Peyer's patch (tissue), 4 donors: Measurements from ENCODE around the gene CD6. TPM values are rescaled to one million over a fixed set of nuclear protein-coding genes. Genes with fewer than 3 reads are reported as not detected.

Experiments used
- DNase-seq, 3 donors: peaks; one replicate each; pipeline ENCODE4 v3.0.0-alpha.2; 2017 to 2019
- H3K27ac ChIP-seq, 4 donors: fragments of 200-600 bp; sonication (generic); one replicate each; pipeline ENCODE4 v1.5.1; 2016 to 2019
- H3K27me3 ChIP-seq, 2 donors: fragments of 200-600 bp; sonication (generic); one replicate each; pipeline ENCODE4 v1.5.1; 2019
- H3K36me3 ChIP-seq, 3 donors: fragments of 200-600 bp; sonication (generic); one replicate each; pipeline ENCODE4 v1.5.1; 2016 to 2019
- H3K4me1 ChIP-seq, 4 donors: fragments of 200-600 bp; sonication (generic); one replicate each; pipeline ENCODE4 v1.5.1; 2016 to 2019
- H3K4me3 ChIP-seq, 4 donors: fragments of 200-600 bp; sonication (generic); 1 replicate in 3 of 4; 2 replicates in 1 of 4; pipeline ENCODE4 v1.5.1; 2016 to 2019; ENCODE audit warnings: mild to moderate bottlenecking in 1 of 4
- H3K9me3 ChIP-seq, 4 donors: fragments of 200-600 bp; sonication (generic); one replicate each; pipeline ENCODE4 v1.5.1; 2016 to 2019; ENCODE audit warnings: mild to moderate bottlenecking in 1 of 4
- CTCF ChIP-seq, 6 experiments: fragments of 450-650 bp in 4 of 6; fragments of 200-600 bp in 2 of 6; sonication (generic) in 1 of 6; IDR thresholded peaks; one replicate each; pipeline ENCODE4 v1.5.1; 2017 to 2019; ENCODE audit warnings: antibody characterized with exemption in 6 of 6, mild to moderate bottlenecking in 3 of 6, moderate library complexity in 1 of 6
- POLR2A ChIP-seq, 2 donors: fragments of 450-650 bp; IDR thresholded peaks; one replicate each; pipeline ENCODE4 v1.5.1; 2017; ENCODE audit warnings: antibody characterized with exemption in 2 of 2, mild to moderate bottlenecking in 2 of 2, moderate library complexity in 2 of 2
- total RNA-seq, 4 donors: library from RNA; depleted of rRNA; stranded (reverse); fragments of >200 nt; gene quantifications; one replicate each; pipeline ENCODE4 v1.1.0, GENCODE V29; 2016

Gene CD6
- total RNA-seq, 4 donors from 2014 or later = 3.3 to 15.7 (median 4.7) TPM

GRCh38 chr11:60939301-60939700 lies 32.2 kb upstream of the CD6 start:
- Histone ChIP-seq H3K27me3 (no peaks in the 10 kb centered on the region), H3K4me3 (no peak overlapping the region), H3K4me1 (peaks cover 0 to 4% (median 1%) of the 10 kb centered on the region in 4 donors), H3K36me3 (peaks cover 0 to 10% (median 0%) of the 10 kb centered on the region in 3 donors), H3K9me3 (no peaks in the 10 kb centered on the region), H3K27ac (no peak overlapping the region)
- no peak for TF ChIP-seq CTCF (IDR thresholded peaks at IDR 0.05)
- TF ChIP-seq POLR2A (IDR thresholded peaks at IDR 0.05) = no peak
- DNase-seq = peak in 1 of 3 donors; percentile 22

GRCh38 chr11:60939855-60940254 lies 31.6 kb upstream of the CD6 start:
- TF ChIP-seq POLR2A (IDR thresholded peaks at IDR 0.05) (no peak), CTCF (IDR thresholded peaks at IDR 0.05) (no peak)
- H3K27ac ChIP-seq = no peak overlapping the region
- H3K9me3 ChIP-seq = no peaks in the 10 kb centered on the region
- H3K4me3 ChIP-seq = no peak overlapping the region
- peaks cover 0 to 10% (median 0%) of the 10 kb centered on the region in 3 donors for H3K36me3 ChIP-seq
- no peak for DNase-seq
- no peaks in the 10 kb centered on the region for H3K27me3 ChIP-seq
- peaks cover 0 to 4% (median 1%) of the 10 kb centered on the region in 4 donors for H3K4me1 ChIP-seq

- peaks cover 0 to 10% (median 0%) of the 10 kb centered on the region in 3 donors for H3K36me3 ChIP-seq
- no peaks in the 10 kb centered on the region for H3K9me3 ChIP-seq
- peaks cover 0 to 4% (median 1%) of the 10 kb centered on the region in 4 donors for H3K4me1 ChIP-seq
- H3K4me3 ChIP-seq = no peak overlapping the region
- no peak overlapping the region for H3K27ac ChIP-seq
- H3K27me3 ChIP-seq = no peaks in the 10 kb centered on the region
- DNase-seq = no peak
- TF ChIP-seq POLR2A (IDR thresholded peaks at IDR 0.05) = no peak
- no peak for TF ChIP-seq CTCF (IDR thresholded peaks at IDR 0.05)
Observed at GRCh38 chr11:60941371-60942119, 29.9 kb upstream of the CD6 start.

- no peak for DNase-seq
- Histone ChIP-seq H3K4me3 (no peak overlapping the region), H3K27me3 (no peaks in the 10 kb centered on the region), H3K4me1 (peaks cover 0 to 4% (median 1%) of the 10 kb centered on the region in 4 donors), H3K9me3 (no peaks in the 10 kb centered on the region), H3K36me3 (peaks cover 0 to 10% (median 0%) of the 10 kb centered on the region in 3 donors), H3K27ac (no peak overlapping the region)
- TF ChIP-seq POLR2A (IDR thresholded peaks at IDR 0.05) (no peak), CTCF (IDR thresholded peaks at IDR 0.05) (no peak)
Observed at GRCh38 chr11:60942219-60942618, 29.3 kb upstream of the CD6 start.

- Histone ChIP-seq H3K4me3 (no peak overlapping the region), H3K27me3 (no peaks in the 10 kb centered on the region), H3K36me3 (peaks cover 0 to 10% (median 0%) of the 10 kb centered on the region in 3 donors), H3K27ac (no peak overlapping the region), H3K9me3 (no peaks in the 10 kb centered on the region), H3K4me1 (peaks cover 0 to 4% (median 1%) of the 10 kb centered on the region in 4 donors)
- TF ChIP-seq POLR2A (IDR thresholded peaks at IDR 0.05) (no peak), CTCF (IDR thresholded peaks at IDR 0.05) (no peak)
- DNase-seq = no peak
Observed at GRCh38 chr11:60942970-60943565, 28.4 kb upstream of the CD6 start.
